Smooth muscle cell (in vitro differentiated cells): ENCODE data around the gene TFR2. TPM values are rescaled to one million over a fixed set of nuclear protein-coding genes. Genes with fewer than 3 reads are reported as not detected.

Experiments
- DNase-seq: peaks from one replicate; lab custom pipeline; 2025; ENCODE audit not compliant: unreplicated experiment; lab: John Stamatoyannopoulos, UW
- H2AFZ ChIP-seq: fragments of 200-600 bp; sonication (generic); 2 replicates; pipeline ENCODE4 v1.6.0; 2016; ENCODE audit warnings: antibody characterized with exemption, low read depth, mild to moderate bottlenecking
- H3F3A ChIP-seq: fragments of 200-600 bp; sonication (generic); 2 replicates; pipeline ENCODE4 v1.6.0; 2017; ENCODE audit warnings: antibody characterized with exemption, low read depth
- H3K27ac ChIP-seq: fragments of 200-600 bp; sonication (generic); 2 replicates; pipeline ENCODE4 v1.5.1; 2016; ENCODE audit warnings: low read depth, mild to moderate bottlenecking
- H3K27me3 ChIP-seq: fragments of 200-600 bp; sonication (generic); 2 replicates; pipeline ENCODE4 v1.6.1; 2016; ENCODE audit warnings: low read depth, mild to moderate bottlenecking
- H3K36me3 ChIP-seq: fragments of 200-600 bp; sonication (generic); 2 replicates; pipeline ENCODE4 v1.5.1; 2016; ENCODE audit warnings: low read depth
- H3K4me1 ChIP-seq: fragments of 200-600 bp; sonication (generic); 2 replicates; pipeline ENCODE4 v1.5.1; 2016; ENCODE audit warnings: low read depth
- H3K4me2 ChIP-seq: fragments of 200-600 bp; sonication (generic); 2 replicates; pipeline ENCODE4 v1.6.0; 2016; ENCODE audit warnings: mild to moderate bottlenecking
- H3K4me3 ChIP-seq: fragments of 200-600 bp; sonication (generic); 2 replicates; pipeline ENCODE4 v1.5.1; 2016; ENCODE audit warnings: mild to moderate bottlenecking
- H3K79me2 ChIP-seq: fragments of 200-600 bp; sonication (generic); 2 replicates; pipeline ENCODE4 v1.6.0; 2016; ENCODE audit warnings: low read depth, mild to moderate bottlenecking
- H3K9ac ChIP-seq: fragments of 200-600 bp; sonication (generic); 2 replicates; pipeline ENCODE4 v1.6.0; 2016; ENCODE audit warnings: low read depth
- H3K9me3 ChIP-seq: fragments of 200-600 bp; sonication (generic); replicated peaks from 2 replicates; pipeline ENCODE4 v1.5.1; 2016; ENCODE audit warnings: low read depth
- H4K20me1 ChIP-seq: fragments of 200-600 bp; sonication (generic); 2 replicates; pipeline ENCODE4 v1.6.0; 2016; ENCODE audit warnings: low read depth
- WGBS: methylation state at CpG from one replicate; pipeline ENCODE4 v1.1.7; 2016; ENCODE audit warnings: low lambda C conversion rate; 5-methylcytosine and 5-hydroxymethylcytosine counted together
- polyA plus RNA-seq: library from polyadenylated mRNA; unstranded; fragments of >200 nt; fragmentation: Nextera tagmentation; extraction: Ambion mirVana; gene quantifications from 2 replicates; pipeline ENCODE4 v1.2.1, GENCODE V29; 2016
- total RNA-seq: library from RNA; depleted of rRNA; stranded (reverse); fragments of >200 nt; gene quantifications from 2 replicates; pipeline ENCODE4 v1.2.3, GENCODE V29; 2014
- TF ChIP-seq, protein P1 (sequence below): fragments of 200-600 bp; sonication (generic); IDR thresholded peaks from 2 replicates; pipeline ENCODE4 v1.5.1; 2017; ENCODE audit warnings: borderline replicate concordance, mild to moderate bottlenecking, antibody characterized with exemption; ENCODE audit not compliant: insufficient read depth, poor library complexity, severe bottlenecking

Gene TFR2
- total and polyA plus RNA-seq, 2 experiments from 2014 or later: 1.9 to 3.2 TPM

DNA sequence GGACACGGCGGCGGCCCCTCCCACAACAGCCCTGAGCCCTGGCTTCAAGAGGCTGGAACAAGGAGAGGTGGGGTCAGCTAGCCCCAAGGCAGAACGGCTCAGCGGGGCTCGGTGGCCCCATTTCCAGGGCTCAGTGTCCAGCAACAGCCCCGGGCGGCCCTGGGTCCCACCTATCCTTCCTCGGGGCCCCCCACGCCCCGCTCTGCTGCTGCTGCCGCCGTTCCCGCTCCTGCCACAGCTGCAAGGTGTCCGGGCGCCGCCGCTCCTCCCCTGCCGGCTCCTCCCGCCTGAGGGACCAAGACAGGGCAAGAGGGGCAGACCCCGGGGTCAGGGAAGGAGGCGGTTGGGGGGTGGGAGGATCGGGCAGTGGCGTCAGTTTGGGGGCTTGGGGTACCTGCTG is 64.2 kb downstream of the TFR2 start:
- H2AFZ ChIP-seq: no peak overlapping the region
- H3K27me3 ChIP-seq: no peaks in the 10 kb centered on the region
- WGBS: 97% methylated on average over 18 of the region's 24 CpGs
- peaks cover 6% of the 10 kb centered on the region for H3K36me3 ChIP-seq
- no peak overlapping the region for H3K27ac ChIP-seq
- H3K9ac ChIP-seq: no peak overlapping the region
- TF ChIP-seq, protein P1, sequence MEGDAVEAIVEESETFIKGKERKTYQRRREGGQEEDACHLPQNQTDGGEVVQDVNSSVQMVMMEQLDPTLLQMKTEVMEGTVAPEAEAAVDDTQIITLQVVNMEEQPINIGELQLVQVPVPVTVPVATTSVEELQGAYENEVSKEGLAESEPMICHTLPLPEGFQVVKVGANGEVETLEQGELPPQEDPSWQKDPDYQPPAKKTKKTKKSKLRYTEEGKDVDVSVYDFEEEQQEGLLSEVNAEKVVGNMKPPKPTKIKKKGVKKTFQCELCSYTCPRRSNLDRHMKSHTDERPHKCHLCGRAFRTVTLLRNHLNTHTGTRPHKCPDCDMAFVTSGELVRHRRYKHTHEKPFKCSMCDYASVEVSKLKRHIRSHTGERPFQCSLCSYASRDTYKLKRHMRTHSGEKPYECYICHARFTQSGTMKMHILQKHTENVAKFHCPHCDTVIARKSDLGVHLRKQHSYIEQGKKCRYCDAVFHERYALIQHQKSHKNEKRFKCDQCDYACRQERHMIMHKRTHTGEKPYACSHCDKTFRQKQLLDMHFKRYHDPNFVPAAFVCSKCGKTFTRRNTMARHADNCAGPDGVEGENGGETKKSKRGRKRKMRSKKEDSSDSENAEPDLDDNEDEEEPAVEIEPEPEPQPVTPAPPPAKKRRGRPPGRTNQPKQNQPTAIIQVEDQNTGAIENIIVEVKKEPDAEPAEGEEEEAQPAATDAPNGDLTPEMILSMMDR: no peak
- H3F3A ChIP-seq: no peaks in the 10 kb centered on the region
- no peak for DNase-seq
- H3K4me3 ChIP-seq: no peak overlapping the region
- H3K9me3 ChIP-seq: no peaks in the 10 kb centered on the region
- no peaks in the 10 kb centered on the region for H3K4me1 ChIP-seq
- H3K4me2 ChIP-seq: no peak overlapping the region
- H3K79me2 ChIP-seq: peaks cover 3% of the 10 kb centered on the region
- H4K20me1 ChIP-seq: peaks cover 7% of the 10 kb centered on the region

DNA sequence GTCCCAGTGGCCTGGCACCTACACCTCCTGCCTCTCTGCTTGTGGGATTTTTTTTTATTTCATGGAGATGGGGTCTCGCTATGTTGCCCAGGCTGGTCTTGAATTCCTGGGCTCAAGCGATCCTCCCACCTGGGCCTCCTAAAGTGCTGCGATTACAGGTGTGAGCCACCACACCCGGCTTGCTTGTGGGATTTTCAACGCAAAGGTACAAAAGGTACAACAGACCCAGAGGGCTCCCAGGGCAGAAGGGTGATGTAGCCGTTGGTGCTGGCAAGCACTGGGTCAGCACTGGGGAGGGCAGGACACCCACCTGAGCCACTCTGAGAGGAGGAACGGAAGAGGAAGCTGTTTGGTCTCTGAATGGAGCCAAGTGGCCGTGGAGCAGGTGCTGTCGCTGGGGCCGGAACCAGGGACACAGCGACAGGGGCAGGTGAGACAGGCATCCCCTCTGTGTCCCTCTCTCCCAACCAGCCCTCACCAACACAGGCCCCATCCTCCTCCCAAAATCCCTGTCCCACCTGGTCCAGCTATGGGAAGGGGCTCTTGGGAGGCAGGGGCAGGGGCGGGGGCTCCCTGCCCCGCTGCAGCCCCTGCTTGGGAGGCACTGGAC is 64.9 kb downstream of the TFR2 start:
- TF ChIP-seq, protein P1: no peak
- no peak overlapping the region for H3K4me2 ChIP-seq
- H2AFZ ChIP-seq: no peak overlapping the region
- H3K9ac ChIP-seq: no peak overlapping the region
- no peak overlapping the region for H3K27ac ChIP-seq
- no peaks in the 10 kb centered on the region for H3K9me3 ChIP-seq
- peaks cover 5% of the 10 kb centered on the region for H3K36me3 ChIP-seq
- H3K4me1 ChIP-seq: no peaks in the 10 kb centered on the region
- peaks cover 4% of the 10 kb centered on the region for H4K20me1 ChIP-seq
- H3K79me2 ChIP-seq: no peaks in the 10 kb centered on the region
- no peaks in the 10 kb centered on the region for H3F3A ChIP-seq
- no peaks in the 10 kb centered on the region for H3K27me3 ChIP-seq
- DNase-seq: no peak
- WGBS: 97% methylated on average over 10 of the region's 13 CpGs
- no peak overlapping the region for H3K4me3 ChIP-seq

DNA sequence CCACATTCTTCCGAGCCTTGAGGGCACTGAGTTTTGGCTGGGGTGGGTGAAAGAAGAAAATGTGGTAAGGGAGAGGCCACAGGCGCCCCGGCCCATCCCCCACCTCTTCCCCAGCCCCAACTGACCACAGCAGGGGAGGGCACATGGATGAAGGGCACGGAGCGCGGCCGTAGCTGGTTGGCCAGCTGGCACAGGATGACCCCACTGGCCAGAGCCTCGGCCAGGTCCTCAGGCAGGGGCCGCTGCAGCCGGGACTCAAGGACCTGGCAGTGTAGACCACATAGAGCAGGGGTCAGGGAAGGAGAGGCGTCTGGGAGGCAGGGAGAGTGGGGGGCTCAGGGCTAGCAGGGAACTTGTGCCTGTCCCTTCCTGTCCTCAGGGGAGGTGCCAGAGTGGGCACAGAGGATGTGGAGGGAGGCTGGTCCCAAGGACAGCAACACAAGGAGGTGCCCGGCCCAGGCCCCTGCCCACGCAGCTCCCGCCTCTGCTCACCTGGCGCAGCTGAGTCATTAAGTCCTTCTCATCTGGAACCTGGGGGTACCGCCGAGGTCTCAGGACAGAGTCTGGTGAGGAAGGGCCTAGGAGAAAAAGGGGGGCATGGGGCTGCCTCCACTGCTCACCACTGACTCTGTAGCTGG is 65.5 kb downstream of the TFR2 start:
- Histone ChIP-seq H3K4me1 (no peaks in the 10 kb centered on the region), H3K27me3 (peaks cover 6% of the 10 kb centered on the region), H2AFZ (no peak overlapping the region), H3K4me2 (no peak overlapping the region), H3K36me3 (no peaks in the 10 kb centered on the region), H3K27ac (no peak overlapping the region), H3K9me3 (no peaks in the 10 kb centered on the region), H3F3A (no peaks in the 10 kb centered on the region), H3K9ac (no peak overlapping the region), H3K4me3 (no peak overlapping the region), H4K20me1 (peaks cover 4% of the 10 kb centered on the region), H3K79me2 (no peaks in the 10 kb centered on the region)
- no peak for DNase-seq
- 97% methylated on average over 17 of the region's 17 CpGs for WGBS
- TF ChIP-seq, protein P1: no peak

DNA sequence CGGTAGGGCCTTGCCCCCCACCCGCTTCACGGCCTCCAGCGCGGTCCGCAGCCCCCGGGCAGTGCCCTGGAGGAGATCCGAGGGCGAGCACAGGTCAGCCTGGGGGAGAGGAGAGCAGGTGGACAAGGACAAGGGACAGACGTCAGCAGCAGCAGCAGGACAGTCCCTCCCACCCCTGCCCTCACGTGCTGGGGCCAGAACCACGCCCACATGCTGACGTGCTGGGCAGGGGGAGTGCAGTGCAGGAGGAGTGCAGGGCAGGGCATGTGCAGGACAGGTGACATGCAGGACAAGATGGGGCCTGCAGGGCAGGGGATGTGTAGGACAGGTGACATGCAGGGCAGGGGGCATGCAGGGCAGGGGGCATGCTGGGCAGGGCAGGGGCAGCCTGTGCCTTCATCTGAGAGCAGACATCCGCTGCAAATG is 66.1 kb downstream of the TFR2 start:
- TF ChIP-seq, protein P1: no peak
- H3K27me3 ChIP-seq: peaks cover 7% of the 10 kb centered on the region
- no peak overlapping the region for H3K4me3 ChIP-seq
- no peaks in the 10 kb centered on the region for H3K36me3 ChIP-seq
- H3K79me2 ChIP-seq: no peaks in the 10 kb centered on the region
- H3K9ac ChIP-seq: no peak overlapping the region
- H3K4me2 ChIP-seq: no peak overlapping the region
- WGBS: 91% methylated on average over 14 of the region's 14 CpGs
- H3K9me3 ChIP-seq: no peaks in the 10 kb centered on the region
- no peaks in the 10 kb centered on the region for H3F3A ChIP-seq
- H2AFZ ChIP-seq: no peak overlapping the region
- DNase-seq: no peak
- peaks cover 2% of the 10 kb centered on the region for H3K4me1 ChIP-seq
- no peaks in the 10 kb centered on the region for H4K20me1 ChIP-seq
- no peak overlapping the region for H3K27ac ChIP-seq
